GM13976 (cell line): ENCODE data around the gene ALX3.

Source experiments
- DNase-seq: peaks from one replicate; pipeline ENCODE4 v3.0.0; 2012; ENCODE audit warnings: low spot score
- CTCF ChIP-seq: IDR thresholded peaks from 2 replicates; pipeline ENCODE4 v1.5.1; 2012; ENCODE audit warnings: borderline replicate concordance, mild to moderate bottlenecking; ENCODE audit not compliant: insufficient read depth; ENCODE audit errors: extremely low read depth, missing control alignments, control extremely low read depth
- in situ Hi-C: fragments of 300-500 bp; cut with MboI; formaldehyde crosslinking; loops from one replicate; pipeline ENCODE4 v1.12.0; 2022; ENCODE audit warnings: low sequenced_read_pairs, mixed read lengths, inconsistent platforms; ENCODE audit not compliant: unreplicated experiment

Gene ALX3

GRCh38 chr1:110055493-110056284 is 14.8 kb downstream of the ALX3 start:
- TF ChIP-seq CTCF: no peak
- in situ Hi-C loops: no loop called here
- DNase-seq: no peak

GRCh38 chr1:110053552-110054428 is 16.7 kb downstream of the ALX3 start:
- in situ Hi-C loops: no loop called here
- TF ChIP-seq CTCF: peak; percentile 83
- peak; percentile 82 for DNase-seq

- no peak for DNase-seq
- TF ChIP-seq CTCF: no peak
- in situ Hi-C loops: no loop called here
Measured at GRCh38 chr1:110051262-110051648, 19.2 kb downstream of the ALX3 start.

GRCh38 chr1:110050602-110051261 is 19.7 kb downstream of the ALX3 start:
- in situ Hi-C loops: no loop called here
- TF ChIP-seq CTCF: no peak
- no peak for DNase-seq

- DNase-seq: no peak
Measured at GRCh38 chr1:110049801-110050601, 20.5 kb downstream of the ALX3 start.

More at GRCh38 chr1:110049801-110050601, 20.5 kb downstream of the ALX3 start:
- TF ChIP-seq CTCF: no peak
- in situ Hi-C loops: no loop called here
